ENCODE results near the gene HDAC3.
"Not testable (repeated sequence)": the region's sequence is repeated elsewhere in the genome, so short reads cannot be mapped to it uniquely, and the experiment has no call there.

HDAC3 gene

GRCh38 chr5:141633871-141634561 is 2.6 kb downstream of the HDAC3 start:
- DNase-seq = no peak

- DNase-seq = no peak
These were observed 4.0 kb downstream of the HDAC3 start for GRCh38 chr5:141632650-141633049.

- DNase-seq = no peak
These were observed 6.0 kb downstream of the HDAC3 start for GRCh38 chr5:141630570-141631140.

- DNase-seq = no peak
These were observed 8.4 kb downstream of the HDAC3 start for GRCh38 chr5:141628175-141628788.

GRCh38 chr5:141623611-141624010 is 13.0 kb downstream of the HDAC3 start:
- no peak for DNase-seq

- no peak for DNase-seq
These were observed 13.5 kb downstream of the HDAC3 start for GRCh38 chr5:141623186-141623585.

- peak; percentile 79 for DNase-seq
These were observed 17.7 kb downstream of the HDAC3 start, which contains the start of gene DIAPH1 for GRCh38 chr5:141618804-141619554. Gene DIAPH1, minus strand, starts transcription at chr5:141619000. Its CDS starts 86 bp downstream, at chr5:141618914.

GRCh38 chr5:141618030-141618803 is 18.4 kb downstream of the HDAC3 start:
- peak; percentile 60 for DNase-seq

- DNase-seq = no peak
These were observed 19.0 kb downstream of the HDAC3 start for GRCh38 chr5:141617682-141618029.

GRCh38 chr5:141617128-141617527 is 19.5 kb downstream of the HDAC3 start:
- DNase-seq = no peak

- DNase-seq = no peak
These were observed 20.5 kb downstream of the HDAC3 start for GRCh38 chr5:141615991-141616720.

- no peak for DNase-seq
These were observed 23.3 kb downstream of the HDAC3 start for GRCh38 chr5:141613344-141613743.

- no peak for DNase-seq
These were observed 25.4 kb downstream of the HDAC3 start for GRCh38 chr5:141611289-141611688.

- DNase-seq = not testable (repeated sequence)
These were observed 26.7 kb downstream of the HDAC3 start for GRCh38 chr5:141609921-141610320.

- no peak for DNase-seq
These were observed 27.6 kb downstream of the HDAC3 start for GRCh38 chr5:141609044-141609443.

GRCh38 chr5:141608557-141608956 is 28.1 kb downstream of the HDAC3 start:
- no peak for DNase-seq

- DNase-seq = no peak
These were observed 28.6 kb downstream of the HDAC3 start for GRCh38 chr5:141608046-141608445.

GRCh38 chr5:141605523-141606277 is 30.9 kb downstream of the HDAC3 start:
- DNase-seq = no peak

- no peak for DNase-seq
These were observed 32.5 kb downstream of the HDAC3 start for GRCh38 chr5:141603923-141604717.

GRCh38 chr5:141602606-141603005 is 34.0 kb downstream of the HDAC3 start:
- DNase-seq = no peak

Measured in DMS79 (cell line).